Skeletal muscle tissue (tissue), 4 donors: ENCODE results near the gene NCLN. TPM values are rescaled to one million over a fixed set of nuclear protein-coding genes. Genes with fewer than 3 reads are reported as not detected.

ENCODE experiments used
- H3K27ac ChIP-seq: one replicate; pipeline ENCODE4 v1.7.0; 2013; ENCODE audit warnings: mild to moderate bottlenecking, low read depth, low read length, inconsistent platforms
- H3K27me3 ChIP-seq, 3 donors: one replicate each; pipeline ENCODE4 v1.7.0; 2013; ENCODE audit warnings: low read length in 3 of 3; ENCODE audit not compliant: control insufficient read depth in 3 of 3, insufficient read depth in 3 of 3
- H3K36me3 ChIP-seq, 3 donors: one replicate each; pipeline ENCODE4 v1.7.0; 2013; ENCODE audit warnings: low read length in 3 of 3; ENCODE audit not compliant: control insufficient read depth in 3 of 3, insufficient read depth in 3 of 3
- H3K4me1 ChIP-seq, 3 donors: one replicate each; pipeline ENCODE4 v1.7.0; 2013; ENCODE audit warnings: low read length in 3 of 3, mild to moderate bottlenecking in 3 of 3; ENCODE audit not compliant: control insufficient read depth in 3 of 3, insufficient read depth in 3 of 3
- H3K4me3 ChIP-seq, 3 donors: one replicate each; pipeline ENCODE4 v1.7.0; 2013; ENCODE audit warnings: low read length in 3 of 3
- H3K9ac ChIP-seq, 3 donors: one replicate each; pipeline ENCODE4 v1.7.0; 2013; ENCODE audit warnings: low read length in 3 of 3, mild to moderate bottlenecking in 3 of 3, moderate library complexity in 2 of 3, low read depth in 1 of 3
- H3K9me3 ChIP-seq, 3 donors: one replicate each; pipeline ENCODE4 v1.7.0; 2013; ENCODE audit warnings: low read length in 3 of 3; ENCODE audit not compliant: control insufficient read depth in 3 of 3
- total RNA-seq: library from RNA; depleted of rRNA; stranded (reverse); fragments of >200 nt; gene quantifications from one replicate; pipeline ENCODE4 v1.2.3, GENCODE V29; 2014
- donor health status: Osteomylitis.

The NCLN gene, protein sequence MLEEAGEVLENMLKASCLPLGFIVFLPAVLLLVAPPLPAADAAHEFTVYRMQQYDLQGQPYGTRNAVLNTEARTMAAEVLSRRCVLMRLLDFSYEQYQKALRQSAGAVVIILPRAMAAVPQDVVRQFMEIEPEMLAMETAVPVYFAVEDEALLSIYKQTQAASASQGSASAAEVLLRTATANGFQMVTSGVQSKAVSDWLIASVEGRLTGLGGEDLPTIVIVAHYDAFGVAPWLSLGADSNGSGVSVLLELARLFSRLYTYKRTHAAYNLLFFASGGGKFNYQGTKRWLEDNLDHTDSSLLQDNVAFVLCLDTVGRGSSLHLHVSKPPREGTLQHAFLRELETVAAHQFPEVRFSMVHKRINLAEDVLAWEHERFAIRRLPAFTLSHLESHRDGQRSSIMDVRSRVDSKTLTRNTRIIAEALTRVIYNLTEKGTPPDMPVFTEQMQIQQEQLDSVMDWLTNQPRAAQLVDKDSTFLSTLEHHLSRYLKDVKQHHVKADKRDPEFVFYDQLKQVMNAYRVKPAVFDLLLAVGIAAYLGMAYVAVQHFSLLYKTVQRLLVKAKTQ
- 8.9 TPM for total RNA-seq

DNA sequence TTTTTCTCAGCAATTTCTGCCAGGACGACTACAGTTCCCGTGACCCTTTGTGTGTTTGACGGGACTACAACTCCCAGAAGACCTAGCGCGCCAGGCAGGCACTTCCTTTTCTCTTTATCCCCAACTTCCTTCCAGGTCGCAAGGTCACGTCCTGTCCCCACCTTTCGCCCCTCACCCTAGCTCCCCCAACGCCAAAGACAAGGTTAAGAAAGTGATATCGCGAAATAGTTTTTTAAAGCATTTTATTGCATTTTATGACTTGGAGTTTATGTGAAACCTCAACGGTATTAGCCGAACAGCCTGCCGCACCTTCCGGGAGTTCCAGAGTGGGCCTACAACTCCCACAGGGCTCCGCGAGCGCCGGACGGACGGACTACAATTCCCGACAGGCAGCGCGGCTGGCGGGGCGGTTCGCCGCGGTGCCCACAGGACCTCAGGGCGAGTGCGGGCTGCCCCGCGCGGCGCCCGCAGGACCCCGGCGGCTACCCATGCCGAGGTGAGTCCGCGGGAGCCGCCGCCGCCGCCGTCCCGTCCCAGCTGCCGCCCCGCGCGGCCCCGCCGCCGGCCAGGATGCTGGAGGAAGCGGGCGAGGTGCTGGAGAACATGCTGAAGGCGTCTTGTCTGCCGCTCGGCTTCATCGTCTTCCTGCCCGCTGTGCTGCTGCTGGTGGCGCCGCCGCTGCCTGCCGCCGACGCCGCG lies at the start of gene NCLN:
NCLN (plus strand) TSS at position 470 of the 699 bp plus-strand sequence; CDS start at position 571, 101 bp downstream.
- H3K36me3 ChIP-seq = peaks cover 0 to 4% (median 3%) of the 10 kb centered on the region in 3 donors
- peak within 1 kb of the TSS; percentile 81 to 89 (median 85) for H3K9ac ChIP-seq
- H3K9me3 ChIP-seq = no peaks in the 10 kb centered on the region
- peak within 1 kb of the TSS; percentile 76 for H3K27ac ChIP-seq
- H3K27me3 ChIP-seq = no peaks in the 10 kb centered on the region
- peak within 1 kb of the TSS; percentile 89 to 92 (median 91) for H3K4me3 ChIP-seq
- H3K4me1 ChIP-seq = peaks cover 21 to 29% (median 24%) of the 10 kb centered on the region in 3 donors

DNA sequence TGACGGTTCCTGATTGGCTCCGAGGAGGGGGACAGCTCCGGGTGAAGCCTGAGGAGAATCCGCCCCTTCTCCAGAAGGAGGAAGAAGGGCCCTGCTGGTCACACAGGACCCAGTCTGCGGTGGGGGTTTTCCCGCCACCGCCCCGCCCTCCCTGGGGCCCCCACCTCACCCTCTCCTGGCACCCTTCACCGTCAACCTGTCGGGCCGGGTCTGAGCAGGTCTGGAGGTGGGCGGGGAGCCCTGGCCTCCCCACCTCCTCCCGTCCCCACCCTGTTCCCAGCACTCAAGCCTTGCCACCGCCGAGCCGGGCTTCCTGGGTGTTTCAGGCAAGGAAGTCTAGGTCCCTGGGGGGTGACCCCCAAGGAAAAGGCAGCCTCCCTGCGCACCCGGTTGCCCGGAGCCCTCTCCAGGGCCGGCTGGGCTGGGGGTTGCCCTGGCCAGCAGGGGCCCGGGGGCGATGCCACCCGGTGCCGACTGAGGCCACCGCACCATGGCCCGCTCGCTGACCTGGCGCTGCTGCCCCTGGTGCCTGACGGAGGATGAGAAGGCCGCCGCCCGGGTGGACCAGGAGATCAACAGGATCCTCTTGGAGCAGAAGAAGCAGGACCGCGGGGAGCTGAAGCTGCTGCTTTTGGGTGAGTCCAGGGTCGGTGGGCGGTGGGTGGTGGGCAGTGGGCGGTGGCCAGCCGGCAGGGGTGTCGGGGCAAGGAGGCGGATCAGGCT lies 49.6 kb upstream of the NCLN start, which contains the start of gene GNA15:
GNA15 (plus strand) TSS at position 73 of the 723 bp plus-strand sequence; CDS start at position 491, 418 bp downstream.
- peak within 1 kb of the TSS in 1 of 3 donors; percentile 19 for H3K9ac ChIP-seq

DNA sequence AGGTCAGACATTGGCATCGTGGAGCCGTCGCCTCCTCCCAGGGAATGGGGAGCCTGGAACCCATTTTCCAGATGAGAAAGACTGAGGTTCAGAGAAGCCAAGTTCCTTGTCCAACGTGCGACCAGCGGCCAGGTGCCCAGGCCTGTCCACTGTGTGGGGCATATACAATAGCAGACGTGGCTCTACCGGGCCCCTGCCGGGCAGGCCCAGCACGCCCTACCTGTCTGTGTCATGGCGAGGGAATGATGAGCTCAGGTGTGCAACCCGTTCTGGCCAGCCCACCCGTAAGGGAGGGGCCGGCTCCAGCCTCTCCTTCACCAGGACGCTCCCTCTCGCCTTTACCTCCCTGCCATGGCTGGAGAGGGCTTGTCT lies 49.1 kb upstream of the NCLN start:
- Histone ChIP-seq H3K9ac (peak overlapping the region in 1 of 3 donors; percentile 19), H3K27ac (no peak overlapping the region), H3K4me3 (no peak overlapping the region), H3K4me1 (peaks cover 2 to 7% (median 2%) of the 10 kb centered on the region in 3 donors), H3K36me3 (no peaks in the 10 kb centered on the region), H3K27me3 (peaks cover 0 to 4% (median 0%) of the 10 kb centered on the region in 3 donors), H3K9me3 (no peaks in the 10 kb centered on the region)

More for the DNA sequence above, 49.6 kb upstream of the NCLN start, which contains the start of gene GNA15:
- Histone ChIP-seq H3K9me3 (no peaks in the 10 kb centered on the region), H3K4me1 (peaks cover 0 to 4% (median 0%) of the 10 kb centered on the region in 3 donors), H3K27me3 (peaks cover 0 to 2% (median 0%) of the 10 kb centered on the region in 3 donors), H3K36me3 (no peaks in the 10 kb centered on the region), H3K4me3 (no peak within 1 kb of the TSS), H3K27ac (no peak within 1 kb of the TSS)

DNA sequence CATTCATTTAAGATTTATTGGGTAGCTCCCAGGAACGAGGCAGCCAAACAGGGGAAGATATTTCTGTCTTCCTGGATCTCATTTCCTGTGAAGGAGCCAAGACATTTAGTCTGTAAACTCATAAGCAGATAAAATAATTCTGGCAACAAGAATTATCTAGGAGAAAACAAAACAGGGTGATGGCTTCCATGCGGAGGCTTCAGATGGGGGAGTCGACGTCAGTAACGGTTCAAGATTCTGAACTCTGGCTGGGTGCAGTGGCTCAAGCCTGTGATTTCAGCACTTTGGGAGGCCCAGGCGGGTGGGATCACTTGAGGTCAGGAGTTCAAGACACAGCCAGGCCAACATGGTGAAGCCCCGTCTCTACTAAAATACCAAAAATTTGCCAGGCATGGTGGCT lies 48.6 kb upstream of the NCLN start:
- H3K9ac ChIP-seq = no peak overlapping the region
- no peaks in the 10 kb centered on the region for H3K9me3 ChIP-seq
- peaks cover 0 to 6% (median 0%) of the 10 kb centered on the region in 3 donors for H3K27me3 ChIP-seq
- H3K4me3 ChIP-seq = no peak overlapping the region
- no peak overlapping the region for H3K27ac ChIP-seq
- peaks cover 4 to 8% (median 6%) of the 10 kb centered on the region in 3 donors for H3K4me1 ChIP-seq
- no peaks in the 10 kb centered on the region for H3K36me3 ChIP-seq

DNA sequence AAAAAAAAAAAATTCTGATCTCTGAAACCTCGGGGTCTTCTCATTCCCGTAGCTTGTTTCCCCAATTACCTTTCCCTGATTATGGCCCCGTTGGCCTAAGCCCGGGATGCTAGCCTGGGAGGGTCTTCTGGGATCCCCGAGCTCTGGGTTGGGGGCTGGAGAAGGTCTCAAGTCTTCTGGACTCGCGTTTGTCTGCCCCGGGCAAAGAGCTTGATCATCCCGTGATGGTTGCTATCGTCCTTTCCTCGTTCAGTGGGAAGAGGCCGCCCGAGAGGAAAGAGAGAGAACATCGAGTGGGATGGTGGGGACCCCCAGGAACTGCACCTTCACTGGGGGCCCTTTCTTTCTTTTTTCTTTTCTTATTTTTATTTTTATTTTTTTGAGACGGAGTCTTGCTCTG lies 47.5 kb upstream of the NCLN start:
- no peaks in the 10 kb centered on the region for H3K9me3 ChIP-seq
- H3K4me1 ChIP-seq = peaks cover 4 to 11% (median 8%) of the 10 kb centered on the region in 3 donors
- no peaks in the 10 kb centered on the region for H3K36me3 ChIP-seq
- peaks cover 0 to 6% (median 0%) of the 10 kb centered on the region in 3 donors for H3K27me3 ChIP-seq
- no peak overlapping the region for H3K4me3 ChIP-seq
- H3K27ac ChIP-seq = no peak overlapping the region
- no peak overlapping the region for H3K9ac ChIP-seq

DNA sequence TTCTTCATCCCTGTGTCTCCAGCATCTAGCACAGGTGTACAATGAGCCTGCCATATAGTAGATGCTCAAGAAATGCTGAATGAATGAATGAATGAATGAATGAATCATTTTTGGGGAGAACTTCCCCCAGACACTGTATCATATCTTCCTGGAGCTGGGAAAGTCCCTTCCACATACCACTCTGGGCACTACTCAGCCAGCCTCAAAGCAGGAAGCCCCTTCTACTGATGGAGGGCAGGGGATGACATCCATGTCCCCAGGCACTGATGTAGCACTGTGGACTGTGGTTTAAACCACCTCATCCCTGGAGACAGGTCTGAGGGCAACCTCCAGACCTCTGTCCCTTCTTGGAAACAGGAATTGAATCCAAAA lies 45.1 kb upstream of the NCLN start:
- peaks cover 4 to 11% (median 8%) of the 10 kb centered on the region in 3 donors for H3K4me1 ChIP-seq
- H3K27me3 ChIP-seq = peaks cover 0 to 7% (median 0%) of the 10 kb centered on the region in 3 donors
- no peak overlapping the region for H3K4me3 ChIP-seq
- no peaks in the 10 kb centered on the region for H3K9me3 ChIP-seq
- H3K27ac ChIP-seq = no peak overlapping the region
- no peak overlapping the region for H3K9ac ChIP-seq
- H3K36me3 ChIP-seq = no peaks in the 10 kb centered on the region

DNA sequence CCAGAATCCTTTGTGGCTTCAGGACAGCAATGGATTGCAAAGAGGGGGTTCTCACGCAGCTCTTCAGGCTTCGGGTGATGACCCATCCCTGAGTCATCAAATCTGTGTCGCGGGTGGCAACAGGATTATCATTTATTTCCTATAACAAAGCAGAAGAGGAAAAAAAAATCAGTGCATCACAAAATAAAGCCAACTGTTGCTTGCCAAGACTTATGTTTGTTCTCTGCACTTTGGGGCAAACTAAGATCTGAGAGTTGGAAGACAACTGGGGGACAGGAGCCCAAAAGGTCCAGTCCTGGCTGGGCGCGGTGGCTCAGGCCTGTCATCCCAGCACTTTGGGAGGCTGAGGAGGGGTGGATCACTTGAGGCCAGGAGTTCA lies 43.4 kb upstream of the NCLN start:
- Histone ChIP-seq H3K9ac (no peak overlapping the region), H3K27me3 (peaks cover 0 to 14% (median 4%) of the 10 kb centered on the region in 3 donors), H3K9me3 (no peaks in the 10 kb centered on the region), H3K36me3 (no peaks in the 10 kb centered on the region), H3K4me1 (peaks cover 4 to 11% (median 4%) of the 10 kb centered on the region in 3 donors), H3K27ac (peak overlapping the region; percentile 66), H3K4me3 (peak overlapping the region in 1 of 3 donors; percentile 41)

DNA sequence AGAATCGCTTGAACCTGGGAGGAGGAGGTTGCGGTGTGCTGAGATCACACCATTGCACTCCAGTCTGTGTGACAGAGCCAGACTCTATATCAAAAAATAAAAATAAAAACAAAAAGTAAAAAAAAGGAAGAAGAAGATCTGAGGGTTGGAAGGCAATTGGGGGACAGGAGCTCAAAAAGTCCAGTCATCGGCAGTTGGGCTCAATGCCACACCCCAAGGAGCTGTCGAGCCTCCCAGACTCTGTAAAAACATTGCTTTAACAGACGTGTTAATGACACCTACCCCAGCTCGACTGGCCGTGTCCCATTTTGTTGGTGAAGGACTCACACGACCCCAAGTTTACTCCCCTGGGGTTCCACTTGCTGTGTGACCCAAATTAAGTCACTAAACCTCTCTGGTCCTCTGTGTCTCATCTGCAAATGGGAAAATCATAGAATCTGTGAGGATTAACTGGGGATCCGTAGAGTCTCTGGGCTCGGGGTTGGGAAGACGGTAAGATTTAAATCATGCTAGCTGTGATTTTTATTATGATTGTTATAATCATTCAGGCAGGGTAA lies 42.9 kb upstream of the NCLN start:
- H3K36me3 ChIP-seq = no peaks in the 10 kb centered on the region
- H3K9me3 ChIP-seq = no peaks in the 10 kb centered on the region
- no peak overlapping the region for H3K4me3 ChIP-seq
- peaks cover 0 to 14% (median 4%) of the 10 kb centered on the region in 3 donors for H3K27me3 ChIP-seq
- peak overlapping the region; percentile 66 for H3K27ac ChIP-seq
- H3K4me1 ChIP-seq = peaks cover 4 to 11% (median 4%) of the 10 kb centered on the region in 3 donors
- no peak overlapping the region for H3K9ac ChIP-seq
